Activated T-helper 17 cell treated with anti-CD3 and anti-CD28 coated beads, Interleukin-2, amount 50 U/mL, for 72 hours (primary cell): Measurements from ENCODE around the gene TSC22D3. TPM values are rescaled to one million over a fixed set of nuclear protein-coding genes. Genes with fewer than 3 reads are reported as not detected.
"Not testable (repeated sequence)": the region's sequence is repeated elsewhere in the genome, so short reads cannot be mapped to it uniquely, and the experiment has no call there.

Experiments
- ATAC-seq: fragments of 150-1000 bp; cut with Tn5 transposase; replicated peaks from 2 replicates; pipeline ENCODE4 v1.10.0; 2021; ENCODE audit warnings: mild to moderate bottlenecking, moderate library complexity
- H3K27ac Mint-ChIP-seq: one replicate; pipeline ENCODE4 v1.8.0; 2022; ENCODE audit warnings: mixed read lengths
- H3K27me3 Mint-ChIP-seq: one replicate; pipeline ENCODE4 v1.8.0; 2022; ENCODE audit warnings: mixed read lengths
- H3K36me3 Mint-ChIP-seq: one replicate; pipeline ENCODE4 v1.8.0; 2022; ENCODE audit warnings: low read depth, mild to moderate bottlenecking, mixed read lengths
- H3K4me1 Mint-ChIP-seq: one replicate; pipeline ENCODE4 v1.8.0; 2022; ENCODE audit warnings: mixed read lengths
- H3K4me3 Mint-ChIP-seq: one replicate; pipeline ENCODE4 v1.8.0; 2022; ENCODE audit warnings: mild to moderate bottlenecking, mixed read lengths
- H3K9me3 Mint-ChIP-seq: one replicate; pipeline ENCODE4 v1.8.0; 2022; ENCODE audit warnings: mixed read lengths
- total RNA-seq, 2 donors: library from RNA; stranded (reverse); gene quantifications; one replicate each; pipeline ENCODE4 v1.2.3, GENCODE V29; 2022

TSC22D3 gene
- total RNA-seq, 2 donors from 2014 or later: 49.9 to 199 TPM

DNA sequence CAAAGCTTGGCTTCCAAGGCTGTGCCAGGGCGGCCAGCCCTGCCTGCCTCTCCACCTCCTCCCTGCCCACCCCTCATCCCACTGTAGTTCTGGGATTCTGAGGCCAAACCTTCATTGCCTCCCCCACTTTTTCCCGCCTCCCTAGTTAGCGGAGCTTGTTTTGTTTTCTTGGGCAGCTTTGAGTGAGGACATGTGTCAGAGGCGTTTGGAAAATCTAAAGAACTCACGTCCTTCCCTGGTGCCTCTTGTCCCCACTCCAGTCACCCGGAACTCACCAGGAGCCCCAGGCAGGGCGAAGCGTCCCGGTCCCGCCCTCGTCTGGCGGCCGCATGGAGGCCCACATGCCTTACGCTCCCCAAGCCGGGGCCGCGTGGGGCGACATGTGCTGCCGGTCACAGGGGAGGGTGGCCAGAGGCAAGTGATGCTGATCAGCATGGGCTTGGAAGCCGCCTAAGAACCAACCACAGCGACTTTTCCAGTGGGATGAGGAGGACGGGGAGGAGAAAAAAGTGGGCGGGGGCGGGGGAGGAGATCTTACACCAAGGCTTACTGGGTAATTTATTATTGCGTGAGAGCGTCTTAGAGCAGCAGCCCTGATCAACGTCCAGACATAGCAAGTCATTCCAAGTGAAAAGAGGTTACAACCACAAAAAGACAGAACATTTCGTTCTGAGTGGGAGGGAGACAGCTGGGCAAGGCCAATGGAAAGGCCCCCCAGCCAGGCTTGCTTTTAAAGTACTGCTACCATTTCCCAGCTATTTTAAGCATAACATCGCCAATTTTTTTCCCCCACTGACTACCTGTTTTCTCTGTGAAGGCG lies 98.8 kb downstream of the TSC22D3 start:
- H3K4me3 Mint-ChIP-seq: peak overlapping the region; percentile 88
- H3K36me3 Mint-ChIP-seq: peaks cover 27% of the 10 kb centered on the region
- H3K4me1 Mint-ChIP-seq: peaks cover 25% of the 10 kb centered on the region
- peak overlapping the region; percentile 98 for H3K27ac Mint-ChIP-seq
- peak; percentile 27 for ATAC-seq
- no peaks in the 10 kb centered on the region for H3K27me3 Mint-ChIP-seq
- H3K9me3 Mint-ChIP-seq: no peaks in the 10 kb centered on the region

DNA sequence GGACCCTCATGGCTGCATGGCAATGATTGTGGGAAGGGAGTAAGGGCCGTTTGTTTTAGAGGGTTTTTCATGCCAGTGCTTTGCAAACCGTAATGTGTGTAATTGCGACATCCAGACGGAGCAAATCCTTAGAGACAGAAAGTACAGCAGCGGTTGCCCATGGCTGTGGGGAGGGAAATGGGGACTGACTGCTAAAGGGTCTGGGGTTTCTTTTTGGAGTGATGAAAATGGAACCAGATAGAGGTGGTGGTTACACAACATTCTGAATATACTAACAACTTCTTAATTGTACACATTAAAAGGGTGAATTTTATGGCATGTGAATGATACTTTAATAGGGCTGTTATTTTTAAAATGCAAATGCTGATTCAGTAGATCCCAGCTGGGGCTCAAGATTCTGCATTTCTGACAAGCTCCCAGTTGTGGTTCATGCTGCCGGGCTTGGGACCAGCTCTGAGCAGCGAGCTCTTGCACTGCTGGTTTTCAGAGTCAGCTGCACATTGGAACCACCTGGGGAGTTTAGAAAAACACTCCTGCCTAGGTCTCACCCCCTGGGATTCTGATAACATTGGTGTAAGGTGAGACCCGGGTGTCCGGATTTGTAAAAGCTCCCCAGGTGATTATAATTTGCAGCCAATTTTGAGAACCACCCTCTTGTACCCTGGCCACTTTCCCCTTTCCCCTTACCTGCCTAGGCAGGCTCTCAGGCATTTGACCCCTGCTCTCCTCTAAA lies 99.6 kb downstream of the TSC22D3 start:
- peak overlapping the region; percentile 98 for H3K27ac Mint-ChIP-seq
- no peaks in the 10 kb centered on the region for H3K9me3 Mint-ChIP-seq
- peaks cover 27% of the 10 kb centered on the region for H3K36me3 Mint-ChIP-seq
- H3K4me1 Mint-ChIP-seq: peaks cover 25% of the 10 kb centered on the region
- ATAC-seq: no peak
- H3K27me3 Mint-ChIP-seq: no peaks in the 10 kb centered on the region
- H3K4me3 Mint-ChIP-seq: peak overlapping the region; percentile 88

DNA sequence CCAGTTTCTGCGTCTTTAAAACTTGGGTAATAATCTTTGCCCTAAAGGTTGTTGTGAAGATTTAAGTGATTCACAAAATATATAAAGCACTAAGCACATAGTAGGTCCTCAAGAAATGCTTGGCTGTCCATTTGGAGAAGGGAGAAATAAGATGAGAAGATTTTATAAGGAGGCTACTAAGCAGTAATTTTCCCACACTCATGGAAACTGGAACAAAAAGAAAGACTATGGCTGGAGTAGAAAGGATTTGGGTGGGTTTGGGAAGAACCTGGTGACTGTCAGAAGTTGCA lies 100.3 kb downstream of the TSC22D3 start:
- H3K27me3 Mint-ChIP-seq: no peaks in the 10 kb centered on the region
- peak overlapping the region; percentile 98 for H3K27ac Mint-ChIP-seq
- H3K9me3 Mint-ChIP-seq: no peaks in the 10 kb centered on the region
- H3K4me1 Mint-ChIP-seq: peaks cover 18% of the 10 kb centered on the region
- no peak for ATAC-seq
- H3K36me3 Mint-ChIP-seq: peaks cover 27% of the 10 kb centered on the region
- H3K4me3 Mint-ChIP-seq: peak overlapping the region; percentile 88

DNA sequence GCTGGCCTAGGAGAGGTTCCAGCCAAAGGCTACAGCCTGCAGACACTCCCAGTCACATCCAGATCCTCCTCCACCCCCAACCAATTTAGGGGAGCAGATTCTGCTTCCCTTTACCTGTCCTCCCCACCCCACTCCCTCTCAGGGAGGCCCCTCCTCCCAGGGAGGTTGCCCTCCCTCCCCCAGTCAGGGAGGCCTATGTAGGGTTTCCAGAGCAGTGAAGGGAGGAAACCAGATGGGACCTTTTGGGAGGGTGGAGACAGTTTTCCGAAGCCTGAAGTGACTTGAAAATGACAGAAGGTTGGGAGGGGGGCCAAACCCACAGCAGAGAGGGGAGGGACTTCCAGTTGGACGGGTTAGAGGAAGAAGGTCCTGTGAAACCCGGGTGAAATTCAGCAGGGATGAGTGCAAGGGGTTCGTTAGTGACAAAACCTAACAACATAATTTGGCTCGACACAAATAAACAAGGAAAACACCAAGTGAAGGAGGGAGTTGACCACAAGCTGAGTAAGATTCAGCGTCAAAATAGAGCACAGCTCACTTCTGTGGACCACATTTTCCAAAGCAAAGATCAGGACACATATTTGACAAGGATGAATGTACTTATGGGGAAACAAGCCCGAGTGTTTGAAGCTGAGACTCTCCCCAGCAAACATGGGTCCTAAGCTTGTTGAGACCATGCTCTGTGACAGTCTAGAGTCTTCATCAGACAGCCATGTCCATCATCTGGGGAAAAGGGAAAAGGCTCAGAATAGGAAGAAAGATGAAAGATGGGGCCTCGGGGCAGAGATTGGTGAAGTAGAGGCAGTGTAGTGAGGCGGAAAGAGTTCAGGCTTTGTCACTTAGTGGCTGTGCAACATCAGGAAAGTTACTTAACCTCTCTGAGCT lies 100.9 kb downstream of the TSC22D3 start:
- no peaks in the 10 kb centered on the region for H3K9me3 Mint-ChIP-seq
- peaks cover 27% of the 10 kb centered on the region for H3K36me3 Mint-ChIP-seq
- H3K27ac Mint-ChIP-seq: peak overlapping the region; percentile 98
- peak overlapping the region; percentile 88 for H3K4me3 Mint-ChIP-seq
- H3K27me3 Mint-ChIP-seq: no peaks in the 10 kb centered on the region
- peak; percentile 25 for ATAC-seq
- H3K4me1 Mint-ChIP-seq: peaks cover 14% of the 10 kb centered on the region

DNA sequence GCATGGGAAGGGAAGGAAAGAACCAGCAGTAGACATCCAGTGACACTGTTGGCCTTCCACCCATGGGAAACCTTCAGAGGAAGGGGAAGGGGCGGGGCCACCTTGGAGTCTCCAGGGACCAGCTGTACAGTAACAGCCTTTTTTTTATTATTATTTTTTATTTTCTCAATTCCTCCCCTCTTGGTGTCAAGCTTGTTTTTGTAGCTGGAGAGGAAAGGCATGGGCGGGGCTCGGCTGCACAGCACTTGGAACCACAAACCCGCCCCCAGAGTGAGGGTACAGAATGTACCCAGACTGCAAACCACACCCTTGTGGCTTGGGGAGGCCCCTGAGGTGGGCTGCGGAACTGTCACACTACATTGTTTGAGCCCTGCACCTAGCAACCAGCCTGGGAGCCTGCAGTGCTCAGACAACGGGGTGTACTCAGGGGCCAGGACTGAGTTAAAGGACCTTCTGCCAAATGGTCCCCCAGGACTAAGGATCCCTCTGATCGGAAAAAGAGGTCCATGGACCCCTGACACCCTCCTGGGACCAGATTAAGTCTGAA lies 101.6 kb downstream of the TSC22D3 start:
- peak; percentile 80 for ATAC-seq
- Mint-ChIP-seq H3K4me1 (peaks cover 14% of the 10 kb centered on the region), H3K27ac (peak overlapping the region; percentile 98), H3K4me3 (peak overlapping the region; percentile 88), H3K9me3 (no peaks in the 10 kb centered on the region), H3K36me3 (peaks cover 27% of the 10 kb centered on the region), H3K27me3 (no peaks in the 10 kb centered on the region)

DNA sequence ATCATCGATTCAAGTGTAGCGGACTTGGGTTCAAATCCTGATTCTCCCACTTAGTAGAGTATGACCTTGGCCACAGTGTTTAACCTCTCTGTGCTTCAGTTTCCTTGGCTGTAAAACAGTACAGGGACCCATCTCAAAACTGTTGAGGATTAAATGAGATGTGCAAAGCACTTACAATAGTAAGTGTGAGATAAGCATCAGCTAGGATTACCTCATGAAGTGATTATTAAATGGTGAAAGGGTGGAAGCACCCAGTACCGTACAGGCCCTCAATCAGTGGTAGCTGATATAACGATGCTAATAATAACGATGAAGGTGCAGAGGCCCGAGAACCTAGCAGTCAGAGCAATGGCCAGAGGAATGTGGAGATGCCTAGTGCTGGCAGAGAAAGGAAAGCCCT lies 102.2 kb downstream of the TSC22D3 start:
- Mint-ChIP-seq H3K27ac (peak overlapping the region; percentile 98), H3K4me1 (peaks cover 14% of the 10 kb centered on the region), H3K27me3 (no peaks in the 10 kb centered on the region), H3K9me3 (no peaks in the 10 kb centered on the region), H3K36me3 (peaks cover 27% of the 10 kb centered on the region), H3K4me3 (peak overlapping the region; percentile 88)
- ATAC-seq: peak; percentile 7

DNA sequence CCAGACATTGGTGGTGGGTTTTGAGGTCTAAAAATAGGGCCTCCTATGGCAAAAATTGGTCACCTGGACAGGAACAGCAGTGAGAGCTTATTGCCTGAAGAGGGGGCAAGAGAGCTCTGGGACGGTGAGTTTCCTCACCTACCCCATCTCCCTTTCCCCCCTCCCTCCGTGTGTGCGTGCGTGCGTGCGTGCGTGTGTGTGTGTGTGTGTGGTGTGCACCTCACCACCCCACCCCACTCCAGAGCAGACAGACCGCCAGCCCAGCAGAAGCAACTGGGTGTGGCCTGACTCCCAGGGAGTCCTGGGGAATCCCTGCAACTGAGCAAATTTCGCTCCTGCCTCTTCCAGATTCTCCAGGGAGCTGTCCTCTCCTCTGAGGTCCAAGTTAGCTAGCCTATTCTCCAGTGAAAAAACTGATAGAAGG lies 102.6 kb downstream of the TSC22D3 start:
- Mint-ChIP-seq H3K36me3 (peaks cover 27% of the 10 kb centered on the region), H3K4me1 (peaks cover 10% of the 10 kb centered on the region), H3K4me3 (peak overlapping the region; percentile 88), H3K27me3 (no peaks in the 10 kb centered on the region), H3K9me3 (no peaks in the 10 kb centered on the region), H3K27ac (peak overlapping the region; percentile 98)
- peak; percentile 56 for ATAC-seq

DNA sequence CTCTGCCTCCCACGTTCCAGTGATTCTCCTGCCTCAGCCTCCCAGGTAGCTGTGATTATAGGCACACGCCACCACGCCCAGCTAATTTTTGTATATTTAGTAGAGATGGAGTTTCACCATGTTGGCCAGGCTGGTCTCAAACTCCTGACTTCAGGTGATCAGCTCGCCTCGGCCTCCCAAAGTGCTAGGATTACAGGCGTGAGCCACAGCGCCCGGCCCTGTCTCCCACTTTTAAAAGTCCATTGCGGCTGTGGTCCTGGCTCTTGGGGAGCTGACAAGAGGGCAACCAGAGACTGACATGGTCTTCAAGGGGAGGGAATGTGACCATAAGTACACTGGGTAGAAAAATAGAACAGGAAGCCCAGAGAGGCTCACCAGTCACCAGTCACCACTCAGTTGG lies 104.3 kb downstream of the TSC22D3 start:
- ATAC-seq, H3K27me3 Mint-ChIP-seq, H3K27ac Mint-ChIP-seq, H3K4me3 Mint-ChIP-seq, H3K9me3 Mint-ChIP-seq: not testable (repeated sequence)
- Mint-ChIP-seq H3K36me3 (peaks cover 19% of the 10 kb centered on the region), H3K4me1 (peaks cover 16% of the 10 kb centered on the region)

DNA sequence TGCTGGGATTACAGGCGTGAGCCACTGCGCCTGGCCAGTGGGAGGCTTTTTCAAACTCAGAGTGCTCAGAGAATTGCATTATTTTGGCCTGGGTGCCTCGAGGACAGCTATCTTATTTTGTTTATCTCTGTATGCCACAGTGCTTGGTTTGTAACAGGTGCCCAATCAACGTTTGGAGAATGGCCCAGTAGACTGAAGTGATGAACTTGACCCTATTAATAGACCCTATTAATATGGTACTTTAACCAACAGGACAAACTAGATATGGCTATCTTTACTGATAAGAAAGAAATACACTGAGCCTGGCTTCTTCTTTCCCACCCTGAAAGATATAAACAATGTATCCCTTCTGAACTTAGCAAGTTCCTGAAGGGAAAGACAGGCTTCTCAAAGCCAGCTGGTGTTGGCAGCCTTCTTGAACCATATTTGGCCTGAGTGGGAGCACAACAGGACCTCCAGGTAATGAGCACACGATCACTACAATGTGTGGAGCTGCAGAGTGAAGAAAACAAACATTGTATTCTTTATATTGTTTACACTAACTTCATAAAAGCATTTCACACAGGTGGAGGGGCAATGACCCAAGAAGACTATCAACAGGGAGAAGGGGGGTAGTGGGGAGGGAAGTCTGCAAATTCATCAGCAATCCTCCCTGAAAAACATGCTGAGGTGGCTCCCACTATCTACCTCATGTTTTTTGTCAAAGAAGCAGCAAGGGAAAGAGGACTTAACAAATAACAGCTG lies 105.5 kb downstream of the TSC22D3 start:
- Mint-ChIP-seq H3K27ac (peak overlapping the region; percentile 46), H3K27me3 (no peaks in the 10 kb centered on the region), H3K4me1 (peaks cover 9% of the 10 kb centered on the region), H3K9me3 (no peaks in the 10 kb centered on the region), H3K36me3 (peaks cover 10% of the 10 kb centered on the region), H3K4me3 (no peak overlapping the region)
- ATAC-seq: no peak

DNA sequence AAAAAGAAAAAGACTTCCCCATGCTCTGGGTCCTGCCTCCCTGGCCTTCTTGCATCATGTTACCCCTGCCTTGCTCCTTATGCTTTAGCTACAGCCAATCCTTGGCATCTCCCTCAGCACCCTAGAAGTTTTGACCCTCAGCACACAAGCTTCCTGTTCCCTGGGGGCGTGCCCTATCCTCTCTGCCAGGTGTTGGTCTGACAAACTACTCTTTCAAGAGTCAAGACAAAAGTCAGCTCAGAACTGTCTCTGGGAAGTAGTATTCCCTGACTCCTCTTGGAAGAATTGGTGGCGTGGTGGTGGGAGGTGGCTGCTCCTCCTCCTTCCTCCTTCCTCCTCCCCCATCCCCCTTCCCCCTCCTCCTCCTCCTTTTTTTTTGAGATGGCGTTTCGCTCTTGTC lies 106.3 kb downstream of the TSC22D3 start:
- Mint-ChIP-seq H3K4me1 (peaks cover 6% of the 10 kb centered on the region), H3K9me3 (no peaks in the 10 kb centered on the region), H3K27me3 (no peaks in the 10 kb centered on the region), H3K4me3 (no peak overlapping the region), H3K27ac (no peak overlapping the region), H3K36me3 (peaks cover 6% of the 10 kb centered on the region)
- no peak for ATAC-seq

DNA sequence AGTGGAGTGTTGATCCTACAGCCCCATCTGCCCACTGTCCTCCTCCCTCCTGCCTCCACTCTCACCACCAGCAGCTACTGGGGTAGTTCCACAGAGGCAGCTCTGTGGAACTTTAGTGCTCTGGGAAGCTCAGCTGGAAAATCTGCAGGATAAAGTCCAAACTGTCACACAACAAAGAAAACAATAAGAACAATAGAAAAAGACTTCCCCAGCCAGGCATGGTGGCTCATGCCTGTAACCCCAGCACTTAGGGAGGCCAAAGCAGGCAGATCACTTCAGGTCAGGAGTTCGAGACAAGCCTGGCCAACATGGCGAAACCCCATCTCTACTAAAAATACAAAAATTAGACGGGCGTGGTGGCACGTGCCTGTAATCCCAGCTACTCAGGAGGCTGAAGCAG lies 106.9 kb downstream of the TSC22D3 start:
- H3K27me3 Mint-ChIP-seq, H3K4me1 Mint-ChIP-seq, H3K27ac Mint-ChIP-seq, ATAC-seq, H3K36me3 Mint-ChIP-seq, H3K4me3 Mint-ChIP-seq, H3K9me3 Mint-ChIP-seq: not testable (repeated sequence)

DNA sequence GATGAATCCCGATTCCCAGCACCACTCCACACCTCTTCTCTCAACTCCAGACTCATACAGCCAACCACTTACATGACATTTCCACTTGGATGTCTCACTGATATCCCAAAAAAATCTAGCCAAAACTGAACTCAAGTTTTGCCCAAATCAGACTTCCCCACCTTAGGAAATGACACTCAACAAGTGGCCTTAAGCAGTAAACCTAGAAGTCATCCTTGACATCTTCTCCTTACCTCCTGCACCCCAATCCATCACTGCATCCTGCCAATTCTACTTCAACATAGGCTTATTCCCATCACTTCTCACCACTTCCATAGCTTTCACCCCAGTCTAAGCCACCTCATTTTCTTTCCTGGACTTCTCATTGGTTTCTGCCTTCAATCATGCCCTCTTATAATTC lies 108.2 kb downstream of the TSC22D3 start:
- H3K27me3 Mint-ChIP-seq: no peaks in the 10 kb centered on the region
- H3K4me1 Mint-ChIP-seq: peaks cover 6% of the 10 kb centered on the region
- H3K4me3 Mint-ChIP-seq: no peak overlapping the region
- H3K36me3 Mint-ChIP-seq: no peaks in the 10 kb centered on the region
- peak overlapping the region; percentile 41 for H3K27ac Mint-ChIP-seq
- no peak for ATAC-seq
- no peaks in the 10 kb centered on the region for H3K9me3 Mint-ChIP-seq

DNA sequence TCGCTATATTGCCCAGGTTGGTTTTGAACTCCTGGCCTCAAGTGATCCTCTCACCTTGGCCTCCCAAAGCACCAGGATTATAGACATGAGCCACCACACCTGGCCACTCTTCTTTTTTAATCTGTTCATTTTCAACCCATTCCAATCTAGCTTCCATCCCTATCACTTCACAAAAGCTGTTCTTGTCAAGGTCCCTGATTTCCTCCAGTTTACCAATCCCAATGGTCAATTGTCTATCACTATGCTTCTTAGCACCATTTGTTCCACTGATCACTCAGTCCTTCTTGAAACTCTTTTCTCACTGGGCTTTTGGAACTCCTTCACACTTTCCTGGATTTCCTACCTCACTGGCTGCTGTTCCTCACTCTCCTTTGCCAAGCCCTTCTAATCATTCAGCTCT lies 108.7 kb downstream of the TSC22D3 start:
- H3K4me1 Mint-ChIP-seq: peaks cover 6% of the 10 kb centered on the region
- no peaks in the 10 kb centered on the region for H3K27me3 Mint-ChIP-seq
- no peak overlapping the region for H3K4me3 Mint-ChIP-seq
- peak overlapping the region; percentile 79 for H3K27ac Mint-ChIP-seq
- H3K9me3 Mint-ChIP-seq: no peaks in the 10 kb centered on the region
- no peak for ATAC-seq
- H3K36me3 Mint-ChIP-seq: no peaks in the 10 kb centered on the region
